ENCODE results near the gene PTPRC. TPM values are rescaled to one million over a fixed set of nuclear protein-coding genes. Genes with fewer than 3 reads are reported as not detected.

The PTPRC gene
- total RNA-seq, 3 donors from 2014 or later (not counting 1 experiment from before 2014, with no cell fraction given), result 1,142 to 1,334 (median 1,200) TPM

GRCh38 chr1:198611219-198611618, 27.6 kb upstream of the PTPRC start:
- intact Hi-C loops (cut with micrococcal nuclease), result no loop called here
- 96% methylated on average over 3 of the region's 5 CpGs for WGBS (ENCODE audit: insufficient coverage)
- TF ChIP-seq CTCF (IDR thresholded peaks at IDR 0.05), result no peak
- Mint-ChIP-seq H3K4me3 (peak overlapping the region; percentile 42), H3K27ac (peak overlapping the region; percentile 99), H3K9me3 (no peaks in the 10 kb centered on the region), H3K27me3 (ENCODE audit: low read depth in 2 of 2) (no peaks in the 10 kb centered on the region), H3K4me1 (peaks cover 60 to 66% of the 10 kb centered on the region in 2 donors), H3K36me3 (no peaks in the 10 kb centered on the region)
- Histone ChIP-seq H3K4me3 (ENCODE audit: low read length) (no peak overlapping the region), H3K27me3 (ENCODE audit: control insufficient read depth, insufficient read depth, low read length) (no peaks in the 10 kb centered on the region), H3K36me3 (ENCODE audit: control insufficient read depth, insufficient read depth, low read length) (no peaks in the 10 kb centered on the region), H3K27ac (ENCODE audit: low read length) (no peak overlapping the region), H3K4me1 (ENCODE audit: control insufficient read depth, insufficient read depth, low read length) (peaks cover 22% of the 10 kb centered on the region), H3K9me3 (ENCODE audit: control insufficient read depth, insufficient read depth, low read length) (no peaks in the 10 kb centered on the region)
- no peak for DNase-seq
- ATAC-seq, result no peak

- DNase-seq, result peak in 1 of 2 donors; percentile 64
These were observed 26.2 kb upstream of the PTPRC start for GRCh38 chr1:198612471-198613260.

GRCh38 chr1:198617406-198617805, 21.4 kb upstream of the PTPRC start:
- peaks cover 56% of the 10 kb centered on the region for H3K4me1 ChIP-seq (ENCODE audit: control insufficient read depth, insufficient read depth, low read length)
- H3K4me3 Mint-ChIP-seq, result no peak overlapping the region
- H3K4me1 Mint-ChIP-seq, result peaks cover 80 to 83% of the 10 kb centered on the region in 2 donors
- H3K36me3 ChIP-seq (ENCODE audit: control insufficient read depth, insufficient read depth, low read length), result no peaks in the 10 kb centered on the region
- no peak for TF ChIP-seq CTCF (IDR thresholded peaks at IDR 0.05)
- no peaks in the 10 kb centered on the region for H3K9me3 ChIP-seq (ENCODE audit: control insufficient read depth, insufficient read depth, low read length)
- DNase-seq (no peak), ATAC-seq (no peak)
- no peak overlapping the region for H3K4me3 ChIP-seq (ENCODE audit: low read length)
- H3K9me3 Mint-ChIP-seq, result no peaks in the 10 kb centered on the region
- no peak overlapping the region for H3K27ac ChIP-seq (ENCODE audit: low read length)
- H3K27ac Mint-ChIP-seq, result peak overlapping the region; percentile 68 to 99
- no peaks in the 10 kb centered on the region for H3K27me3 Mint-ChIP-seq (ENCODE audit: low read depth in 2 of 2)
- no peaks in the 10 kb centered on the region for H3K27me3 ChIP-seq (ENCODE audit: control insufficient read depth, insufficient read depth, low read length)
- no peaks in the 10 kb centered on the region for H3K36me3 Mint-ChIP-seq
- intact Hi-C loops (cut with micrococcal nuclease), result no loop called here

More at GRCh38 chr1:198612471-198613260, 26.2 kb upstream of the PTPRC start:
- intact Hi-C loops (cut with micrococcal nuclease), result no loop called here
- H3K9me3 ChIP-seq (ENCODE audit: control insufficient read depth, insufficient read depth, low read length), result no peaks in the 10 kb centered on the region
- Mint-ChIP-seq H3K27me3 (ENCODE audit: low read depth in 2 of 2) (no peaks in the 10 kb centered on the region), H3K4me3 (peak overlapping the region; percentile 90), H3K4me1 (peaks cover 68 to 73% of the 10 kb centered on the region in 2 donors), H3K27ac (peak overlapping the region; percentile 99), H3K36me3 (no peaks in the 10 kb centered on the region), H3K9me3 (no peaks in the 10 kb centered on the region)
- peak overlapping the region; percentile 86 for H3K27ac ChIP-seq (ENCODE audit: low read length)
- H3K27me3 ChIP-seq (ENCODE audit: control insufficient read depth, insufficient read depth, low read length), result no peaks in the 10 kb centered on the region
- peaks cover 22% of the 10 kb centered on the region for H3K4me1 ChIP-seq (ENCODE audit: control insufficient read depth, insufficient read depth, low read length)
- ATAC-seq, result peak; percentile 63 to 76 (median 67)
- no peak for TF ChIP-seq CTCF (IDR thresholded peaks at IDR 0.05)
- peak overlapping the region; percentile 29 for H3K4me3 ChIP-seq (ENCODE audit: low read length)
- WGBS (ENCODE audit: insufficient coverage), result 36% methylated on average over 4 of the region's 6 CpGs
- no peaks in the 10 kb centered on the region for H3K36me3 ChIP-seq (ENCODE audit: control insufficient read depth, insufficient read depth, low read length)

Measured in natural killer cell (primary cell).